A673 (cell line): Measurements from ENCODE around the gene PCDHA6. TPM values are rescaled to one million over a fixed set of nuclear protein-coding genes. Genes with fewer than 3 reads are reported as not detected.
A peak's percentile ranks its signal among the peaks of the same experiment; 100 is the strongest.

ENCODE experiments used
- BruUV-seq: library from RNA; stranded (reverse); fragments of 400-500 nt; replicated peaks from 2 replicates; lab custom pipeline; 2021; lab: Mats Ljungman, UMichigan
- CTCF ChIA-PET: fragments of 300-600 bp; sonication (Branson Sonifier 250); formaldehyde crosslinking; loops from one replicate; lab custom pipeline; 2022; ENCODE audit warnings: antibody characterized with exemption; lab: Charles Lee
- POLR2A ChIA-PET: fragments of 300-600 bp; sonication (Branson Sonifier 250); formaldehyde crosslinking; loops from one replicate; lab custom pipeline; 2022; ENCODE audit warnings: antibody characterized with exemption; ENCODE audit not compliant: low non-redundant PET; lab: Charles Lee
- DNase-seq: peaks from one replicate; pipeline ENCODE4 v3.0.0-alpha.2; 2015; ENCODE audit warnings: low spot score
- H3K27ac ChIP-seq: fragments of 200-600 bp; sonication (generic); 2 replicates; pipeline ENCODE4 v1.5.1; 2016; ENCODE audit warnings: mixed run types, low read depth, mild to moderate bottlenecking, mixed read lengths, antibody characterized with exemption, low read length; ENCODE audit not compliant: poor library complexity, severe bottlenecking
- H3K27me3 ChIP-seq: fragments of 200-600 bp; sonication (generic); replicated peaks from 2 replicates; pipeline ENCODE4 v1.6.1; 2017; ENCODE audit warnings: mixed run types, low read depth, mild to moderate bottlenecking, mixed read lengths, antibody characterized with exemption, low read length; ENCODE audit not compliant: insufficient read depth, poor library complexity
- H3K36me3 ChIP-seq: fragments of 200-600 bp; sonication (generic); 2 replicates; pipeline ENCODE4 v1.6.1; 2016; ENCODE audit warnings: mixed run types, mild to moderate bottlenecking, mixed read lengths, antibody characterized with exemption, low read length; ENCODE audit not compliant: insufficient read depth, poor library complexity, severe bottlenecking
- H3K4me1 ChIP-seq: fragments of 200-600 bp; sonication (generic); 2 replicates; pipeline ENCODE4 v1.6.1; 2017; ENCODE audit warnings: mixed run types, mild to moderate bottlenecking, mixed read lengths, antibody characterized with exemption, low read length; ENCODE audit not compliant: insufficient read depth, poor library complexity, severe bottlenecking
- H3K4me3 ChIP-seq: fragments of 200-600 bp; sonication (generic); 2 replicates; pipeline ENCODE4 v1.5.1; 2016; ENCODE audit warnings: low read depth, mixed run types, mild to moderate bottlenecking, mixed read lengths, low read length; ENCODE audit not compliant: poor library complexity, severe bottlenecking
- H3K9me3 ChIP-seq: fragments of 200-600 bp; sonication (generic); 2 replicates; pipeline ENCODE4 v1.6.1; 2016; ENCODE audit warnings: mixed run types, low read depth, mild to moderate bottlenecking, mixed read lengths, antibody characterized with exemption, low read length; ENCODE audit not compliant: poor library complexity, severe bottlenecking
- CTCF ChIP-seq: fragments of 300-800, 200-600 bp; sonication (generic); conservative IDR thresholded peaks from 2 replicates; pipeline ENCODE4 v1.5.1; 2017; ENCODE audit warnings: low read depth, mild to moderate bottlenecking, antibody characterized with exemption, low read length, moderate library complexity, mixed read lengths
- EZH2 ChIP-seq: fragments of 200-600 bp; sonication (generic); IDR thresholded peaks from 2 replicates; pipeline ENCODE4 v1.6.1; 2017; ENCODE audit warnings: borderline replicate concordance, low read depth, mild to moderate bottlenecking, mixed read lengths, antibody characterized with exemption, low read length; ENCODE audit not compliant: poor library complexity, severe bottlenecking
- intact Hi-C: fragments of 100-400 bp; cut with micrococcal nuclease; formaldehyde crosslinking; loops from one replicate; pipeline ENCODE4 v1.10.0; 2022; ENCODE audit not compliant: unreplicated experiment
- total RNA-seq: library from RNA; stranded (reverse); gene quantifications from 2 replicates; pipeline ENCODE4 v1.2.3, GENCODE V29; 2021

PCDHA6 gene
- total RNA-seq, 1 experiment from 2014 or later, result 12.6 TPM

DNA sequence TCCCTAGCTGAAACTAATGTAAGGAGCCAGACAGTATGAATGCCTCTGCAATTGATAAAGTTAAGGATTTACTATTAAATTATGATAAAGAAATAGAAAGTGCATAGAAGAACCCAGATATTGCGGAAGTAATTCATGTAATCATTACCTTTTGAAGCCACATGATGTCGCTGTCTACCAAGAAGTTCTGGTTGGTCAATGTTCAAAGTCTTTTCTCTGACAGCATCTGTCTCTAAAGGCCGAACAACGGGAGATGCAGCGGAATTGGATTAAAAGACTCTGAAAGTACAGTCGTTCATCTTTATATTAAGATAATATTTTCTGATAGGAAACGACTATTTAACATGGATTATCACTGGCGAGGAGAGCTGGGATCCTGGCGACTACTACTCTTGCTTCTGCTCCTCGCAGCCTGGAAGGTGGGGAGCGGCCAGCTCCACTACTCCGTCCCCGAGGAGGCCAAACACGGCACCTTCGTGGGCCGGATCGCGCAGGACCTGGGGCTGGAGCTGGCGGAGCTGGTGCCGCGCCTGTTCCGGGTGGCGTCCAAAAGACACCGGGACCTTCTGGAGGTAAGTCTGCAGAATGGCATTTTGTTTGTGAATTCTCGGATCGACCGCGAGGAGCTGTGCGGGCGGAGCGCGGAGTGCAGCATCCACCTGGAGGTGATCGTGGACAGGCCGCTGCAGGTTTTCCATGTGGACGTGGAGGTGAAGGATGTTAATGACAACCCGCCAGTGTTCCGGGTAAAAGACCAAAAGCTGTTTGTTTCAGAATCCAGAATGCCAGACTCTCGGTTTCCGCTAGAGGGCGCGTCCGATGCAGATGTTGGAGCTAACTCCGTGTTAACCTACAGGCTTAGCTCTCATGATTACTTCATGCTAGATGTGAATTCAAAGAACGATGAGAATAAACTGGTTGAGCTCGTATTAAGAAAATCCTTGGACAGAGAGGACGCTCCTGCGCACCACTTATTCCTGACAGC, 13.5 kb downstream of the PCDHA6 start, which contains the start of gene PCDHA8:
PCDHA8 (plus strand) TSS at position 210 of the 985 bp plus-strand sequence; CDS start at position 345, 135 bp downstream.
- Histone ChIP-seq H3K27me3 (no peaks in the 10 kb centered on the region), H3K9me3 (no peaks in the 10 kb centered on the region), H3K36me3 (no peaks in the 10 kb centered on the region), H3K4me3 (peak within 1 kb of the TSS; percentile 52), H3K27ac (no peak within 1 kb of the TSS), H3K4me1 (no peaks in the 10 kb centered on the region)
- ChIA-PET POLR2A (interaction anchor here (0.6 kb wide), 1 partner anchor 232 kb away, joined by 3 read pairs; no protein-coding TSS in a partner anchor), CTCF (interaction anchor here (0.6 to 1.8 kb wide), 12 partner anchors 10 to 199 kb away, joined by 3 to 13 read pairs (median 4); partner anchors contain the start of genes PCDHA10, PCDHA12, PCDHA13 and PCDHA5)
- BruUV-seq, result no TSS peak
- TF ChIP-seq EZH2, result no peak
- TF ChIP-seq CTCF, result peak; percentile 71
- intact Hi-C loops, result no loop called here
- peak; percentile 76 for DNase-seq

DNA sequence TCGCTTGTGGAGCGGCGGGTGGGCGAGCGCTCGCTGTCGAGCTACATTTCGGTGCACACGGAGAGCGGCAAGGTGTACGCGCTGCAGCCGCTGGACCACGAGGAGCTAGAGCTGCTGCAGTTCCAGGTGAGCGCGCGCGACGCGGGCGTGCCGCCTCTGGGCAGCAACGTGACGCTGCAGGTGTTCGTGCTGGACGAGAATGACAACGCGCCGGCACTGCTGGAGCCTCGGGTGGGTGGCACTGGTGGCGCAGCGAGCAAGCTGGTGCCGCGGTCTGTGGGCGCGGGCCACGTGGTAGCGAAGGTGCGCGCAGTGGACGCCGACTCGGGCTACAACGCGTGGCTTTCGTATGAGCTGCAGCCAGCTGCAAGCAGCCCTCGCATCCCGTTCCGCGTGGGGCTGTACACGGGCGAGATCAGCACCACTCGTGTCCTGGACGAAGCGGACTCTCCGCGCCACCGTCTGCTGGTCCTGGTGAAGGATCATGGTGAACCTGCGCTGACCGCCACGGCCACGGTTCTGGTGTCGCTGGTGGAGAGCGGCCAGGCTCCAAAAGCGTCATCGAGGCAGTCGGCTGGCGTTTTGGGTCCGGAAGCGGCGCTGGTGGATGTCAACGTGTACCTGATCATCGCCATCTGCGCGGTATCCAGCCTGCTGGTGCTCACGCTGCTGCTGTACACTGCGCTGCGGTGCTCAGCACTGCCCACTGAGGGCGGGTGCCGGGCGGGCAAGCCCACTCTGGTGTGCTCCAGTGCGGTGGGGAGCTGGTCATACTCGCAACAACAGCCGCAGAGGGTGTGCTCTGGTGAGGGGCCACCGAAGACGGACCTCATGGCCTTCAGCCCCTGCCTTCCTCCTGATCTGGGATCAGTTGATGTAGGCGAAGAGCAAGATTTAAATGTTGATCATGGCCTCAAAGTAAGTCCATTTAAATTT, 15.3 kb downstream of the PCDHA6 start:
- intact Hi-C loops, result no loop called here
- CTCF ChIA-PET, result no interaction called here

More for the DNA sequence above, 15.3 kb downstream of the PCDHA6 start:
- POLR2A ChIA-PET, result no interaction called here
- Histone ChIP-seq H3K27ac (no peak overlapping the region), H3K4me3 (no peak overlapping the region), H3K4me1 (no peaks in the 10 kb centered on the region), H3K27me3 (no peaks in the 10 kb centered on the region), H3K36me3 (no peaks in the 10 kb centered on the region), H3K9me3 (no peaks in the 10 kb centered on the region)
- no TSS peak for BruUV-seq
- no peak for DNase-seq
- TF ChIP-seq CTCF (no peak), EZH2 (no peak)
